Measurements from ENCODE around the gene EVX1.

DNA sequence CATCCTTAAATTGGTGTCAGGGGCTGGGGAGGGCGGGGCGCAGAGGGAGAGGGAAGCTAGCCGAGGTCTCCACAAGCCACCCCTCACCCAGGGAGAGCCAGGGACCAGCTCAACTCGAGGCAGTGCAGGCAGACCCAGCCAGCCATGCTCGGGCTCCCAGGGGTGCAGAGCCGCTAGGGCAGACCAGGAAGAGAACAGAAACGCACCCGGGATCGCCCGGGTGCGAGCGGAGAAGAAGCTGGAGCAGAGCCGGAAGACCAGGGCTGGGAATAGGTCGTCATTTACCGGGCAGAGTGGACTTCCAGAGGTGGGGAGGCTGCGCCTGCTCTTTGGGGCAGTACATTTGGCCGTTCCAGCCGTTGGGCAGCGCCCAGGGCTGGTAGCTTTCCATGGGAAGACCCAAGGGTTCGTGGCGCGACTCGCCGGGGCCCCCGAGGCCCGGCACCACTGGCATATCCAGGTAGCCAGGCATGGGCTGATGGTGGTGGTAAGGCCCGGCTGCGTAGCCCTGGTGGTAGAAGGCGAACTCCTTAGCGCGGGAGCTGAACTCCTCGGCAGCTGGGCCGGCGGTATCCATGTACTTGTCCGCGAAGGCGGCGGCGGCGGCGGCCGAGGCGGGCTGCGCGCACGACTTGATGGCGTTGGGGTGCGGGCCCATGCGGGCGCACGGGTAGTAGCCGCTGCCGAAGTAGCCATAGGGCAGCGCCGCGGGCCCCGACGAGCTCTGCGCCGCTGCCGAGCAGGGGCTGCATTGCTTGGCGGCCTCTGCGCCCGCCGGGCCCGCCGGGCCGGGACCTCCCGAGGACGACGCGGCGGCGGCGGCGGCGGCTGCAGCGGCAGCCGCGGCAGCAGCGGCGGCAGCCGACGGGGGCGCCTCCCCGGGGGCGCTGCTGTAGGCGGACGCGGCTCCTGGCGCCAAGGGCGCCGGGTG is 43.5 kb upstream of the EVX1 start:
- TF ChIP-seq, protein P1, sequence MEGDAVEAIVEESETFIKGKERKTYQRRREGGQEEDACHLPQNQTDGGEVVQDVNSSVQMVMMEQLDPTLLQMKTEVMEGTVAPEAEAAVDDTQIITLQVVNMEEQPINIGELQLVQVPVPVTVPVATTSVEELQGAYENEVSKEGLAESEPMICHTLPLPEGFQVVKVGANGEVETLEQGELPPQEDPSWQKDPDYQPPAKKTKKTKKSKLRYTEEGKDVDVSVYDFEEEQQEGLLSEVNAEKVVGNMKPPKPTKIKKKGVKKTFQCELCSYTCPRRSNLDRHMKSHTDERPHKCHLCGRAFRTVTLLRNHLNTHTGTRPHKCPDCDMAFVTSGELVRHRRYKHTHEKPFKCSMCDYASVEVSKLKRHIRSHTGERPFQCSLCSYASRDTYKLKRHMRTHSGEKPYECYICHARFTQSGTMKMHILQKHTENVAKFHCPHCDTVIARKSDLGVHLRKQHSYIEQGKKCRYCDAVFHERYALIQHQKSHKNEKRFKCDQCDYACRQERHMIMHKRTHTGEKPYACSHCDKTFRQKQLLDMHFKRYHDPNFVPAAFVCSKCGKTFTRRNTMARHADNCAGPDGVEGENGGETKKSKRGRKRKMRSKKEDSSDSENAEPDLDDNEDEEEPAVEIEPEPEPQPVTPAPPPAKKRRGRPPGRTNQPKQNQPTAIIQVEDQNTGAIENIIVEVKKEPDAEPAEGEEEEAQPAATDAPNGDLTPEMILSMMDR (optimal IDR thresholded peaks at IDR 0.05 in 1 of 3, IDR thresholded peaks at IDR 0.05 in 1 of 3, conservative IDR thresholded peaks at IDR 0.05 in 1 of 3; ENCODE audit: extremely low read depth in 1 of 3, insufficient read depth in 2 of 3, low read length in 3 of 3) = no peak
- peak; percentile 99 for TF ChIP-seq EZH2 (IDR thresholded peaks at IDR 0.05; ENCODE audit: low read length)

Measured in keratinocyte (primary cell).